Mononuclear cell (primary cell): ENCODE measurements around the gene VPS8. TPM values are rescaled to one million over a fixed set of nuclear protein-coding genes. Genes with fewer than 3 reads are reported as not detected.

Experiments
- H3K27me3 ChIP-seq: 2 replicates; pipeline ENCODE4 v1.6.0; 2011; ENCODE audit warnings: low read length, control low read depth; ENCODE audit not compliant: insufficient read depth
- H3K4me1 ChIP-seq: 2 replicates; pipeline ENCODE4 v1.5.1; 2011; ENCODE audit warnings: mild to moderate bottlenecking, low read length, control low read depth; ENCODE audit not compliant: insufficient read depth
- H3K4me3 ChIP-seq: 2 replicates; pipeline ENCODE4 v1.5.1; 2011; ENCODE audit warnings: mild to moderate bottlenecking, low read length, moderate library complexity
- H3K9me3 ChIP-seq: 2 replicates; pipeline ENCODE4 v1.5.1; 2011; ENCODE audit warnings: low read depth, mild to moderate bottlenecking, control low read depth, low read length
- total RNA-seq: library from RNA; depleted of rRNA; stranded (reverse); fragments of >200 nt; gene quantifications from one replicate; pipeline ENCODE4 v1.2.3, GENCODE V29; 2012

Gene VPS8
- total RNA-seq, 1 donor = 93.7 TPM

DNA sequence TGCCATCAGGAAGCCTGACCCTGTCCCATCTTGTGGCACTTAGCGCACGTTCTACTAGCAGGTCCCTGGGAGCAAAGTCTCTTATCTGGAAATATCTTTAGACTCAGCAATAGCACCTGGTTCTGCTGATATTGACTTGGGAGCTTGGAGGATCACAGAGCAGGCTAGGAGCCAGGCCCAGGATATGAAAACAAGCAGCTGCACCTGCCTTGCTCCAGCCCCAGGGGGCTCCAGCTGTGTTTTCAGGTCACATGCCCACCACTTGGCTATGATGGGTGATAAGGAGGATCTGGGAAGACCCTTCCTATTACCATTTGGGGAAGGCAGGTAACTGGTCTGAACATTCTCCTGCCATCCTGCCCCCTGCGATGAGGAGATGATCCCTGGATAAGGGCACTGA lies 253.1 kb downstream of the VPS8 start:
- no peak overlapping the region for H3K4me3 ChIP-seq
- no peaks in the 10 kb centered on the region for H3K9me3 ChIP-seq
- H3K27me3 ChIP-seq = no peaks in the 10 kb centered on the region
- H3K4me1 ChIP-seq = no peaks in the 10 kb centered on the region

DNA sequence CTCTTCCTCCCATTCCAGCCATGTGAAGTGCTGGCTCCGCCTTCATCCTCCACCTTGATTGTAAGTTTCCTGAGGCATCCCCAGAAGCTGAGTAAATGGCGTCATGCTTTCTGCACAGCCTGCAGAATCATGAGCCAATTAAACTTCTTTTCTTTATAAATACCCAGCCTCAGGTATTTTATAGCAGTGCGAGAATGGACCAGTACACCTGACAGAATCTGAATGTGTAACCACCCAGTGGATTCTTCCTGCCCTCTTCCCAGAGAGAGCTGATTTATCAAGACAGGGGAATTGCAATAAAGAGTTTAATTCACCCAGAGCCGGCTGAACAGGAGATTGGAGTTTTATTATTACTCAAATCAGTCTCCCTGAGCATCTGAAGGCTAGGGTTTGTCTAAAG lies 254.3 kb downstream of the VPS8 start:
- Histone ChIP-seq H3K4me3 (no peak overlapping the region), H3K9me3 (no peaks in the 10 kb centered on the region), H3K4me1 (no peaks in the 10 kb centered on the region), H3K27me3 (no peaks in the 10 kb centered on the region)

- no peaks in the 10 kb centered on the region for H3K4me1 ChIP-seq
- no peaks in the 10 kb centered on the region for H3K9me3 ChIP-seq
Observed at GRCh38 chr3:185067173-185067572, 255.2 kb downstream of the VPS8 start.

GRCh38 chr3:185069037-185070030 lies 257.4 kb downstream of the VPS8 start:
- H3K4me3 ChIP-seq = no peak overlapping the region
- no peaks in the 10 kb centered on the region for H3K9me3 ChIP-seq
- no peaks in the 10 kb centered on the region for H3K4me1 ChIP-seq
- no peaks in the 10 kb centered on the region for H3K27me3 ChIP-seq

More at GRCh38 chr3:185067173-185067572, 255.2 kb downstream of the VPS8 start:
- Histone ChIP-seq H3K27me3 (no peaks in the 10 kb centered on the region), H3K4me3 (no peak overlapping the region)

- H3K4me3 ChIP-seq = no peak overlapping the region
- no peaks in the 10 kb centered on the region for H3K9me3 ChIP-seq
- no peaks in the 10 kb centered on the region for H3K4me1 ChIP-seq
- H3K27me3 ChIP-seq = no peaks in the 10 kb centered on the region
Observed at GRCh38 chr3:185070491-185071286, 258.7 kb downstream of the VPS8 start.

GRCh38 chr3:185071287-185071800 lies 259.4 kb downstream of the VPS8 start:
- no peak overlapping the region for H3K4me3 ChIP-seq
- no peaks in the 10 kb centered on the region for H3K27me3 ChIP-seq
- no peaks in the 10 kb centered on the region for H3K4me1 ChIP-seq
- no peaks in the 10 kb centered on the region for H3K9me3 ChIP-seq

- H3K4me3 ChIP-seq = no peak overlapping the region
- H3K9me3 ChIP-seq = no peaks in the 10 kb centered on the region
- no peaks in the 10 kb centered on the region for H3K27me3 ChIP-seq
- H3K4me1 ChIP-seq = no peaks in the 10 kb centered on the region
Observed at GRCh38 chr3:185075547-185075946, 263.6 kb downstream of the VPS8 start.

DNA sequence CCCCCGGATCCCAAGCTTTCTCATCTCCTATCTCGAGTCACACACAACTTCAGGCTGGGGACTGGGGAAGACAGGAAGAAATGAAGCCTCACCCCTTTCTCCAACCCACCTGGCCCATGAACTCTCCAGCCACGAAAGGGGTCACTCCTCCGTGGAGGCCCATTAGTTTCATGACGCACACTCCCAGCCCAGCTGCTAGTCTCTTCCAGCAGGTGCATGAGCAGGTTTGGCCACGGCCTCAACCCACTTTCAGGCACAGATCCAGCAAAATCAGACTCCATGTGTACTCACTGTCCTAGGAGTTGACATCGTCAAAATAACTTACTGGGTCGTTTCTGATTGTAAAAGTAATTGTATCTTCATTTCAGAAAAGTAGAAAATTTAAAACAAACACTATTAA lies 264.3 kb downstream of the VPS8 start:
- Histone ChIP-seq H3K4me3 (no peak overlapping the region), H3K27me3 (no peaks in the 10 kb centered on the region), H3K9me3 (no peaks in the 10 kb centered on the region), H3K4me1 (no peaks in the 10 kb centered on the region)

- Histone ChIP-seq H3K4me1 (no peaks in the 10 kb centered on the region), H3K9me3 (no peaks in the 10 kb centered on the region), H3K27me3 (no peaks in the 10 kb centered on the region)
Observed at GRCh38 chr3:185079625-185080024, 267.7 kb downstream of the VPS8 start.

DNA sequence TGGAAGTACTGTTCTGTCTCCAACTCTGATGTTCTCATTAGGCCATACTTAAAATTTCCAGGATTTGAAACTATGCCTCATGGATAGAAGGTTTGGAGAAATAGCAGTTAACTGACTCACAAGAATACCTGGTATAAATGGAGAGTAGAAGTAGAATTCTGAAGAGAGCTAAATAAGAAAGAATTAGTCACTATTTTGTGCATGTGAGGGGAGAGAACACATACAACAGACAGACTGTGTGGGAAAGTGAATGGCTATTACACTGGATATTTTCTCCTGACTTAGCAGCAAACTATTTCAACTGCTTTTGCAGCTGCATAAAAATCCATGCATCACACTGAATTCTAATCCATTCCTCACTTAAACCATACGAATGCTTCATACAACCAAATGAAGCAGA lies 269.6 kb downstream of the VPS8 start:
- Histone ChIP-seq H3K9me3 (no peaks in the 10 kb centered on the region), H3K4me3 (no peak overlapping the region), H3K4me1 (no peaks in the 10 kb centered on the region), H3K27me3 (no peaks in the 10 kb centered on the region)

More at GRCh38 chr3:185079625-185080024, 267.7 kb downstream of the VPS8 start:
- H3K4me3 ChIP-seq = no peak overlapping the region

- Histone ChIP-seq H3K4me1 (no peaks in the 10 kb centered on the region), H3K9me3 (no peaks in the 10 kb centered on the region), H3K27me3 (no peaks in the 10 kb centered on the region), H3K4me3 (no peak overlapping the region)
Observed at GRCh38 chr3:185082149-185082548, 270.2 kb downstream of the VPS8 start.

DNA sequence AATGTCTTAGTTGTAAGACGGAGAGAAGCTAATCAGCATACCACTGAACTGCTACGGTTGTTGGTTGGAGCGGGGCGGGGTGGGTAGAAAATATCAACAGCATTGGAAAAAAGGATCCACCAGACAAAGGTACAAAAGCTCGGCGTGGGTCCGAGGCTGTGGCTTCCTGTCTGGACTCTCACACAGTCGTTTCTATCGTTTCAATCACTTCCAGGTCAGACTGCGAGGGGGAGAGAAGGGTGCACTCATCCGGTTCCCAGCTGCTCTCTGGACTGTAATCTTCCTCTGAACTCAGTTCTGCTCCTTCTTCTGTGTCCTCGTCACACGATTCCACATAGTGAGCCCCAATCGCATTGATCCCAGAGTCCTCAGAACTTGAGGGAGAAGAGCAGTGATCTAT lies 270.9 kb downstream of the VPS8 start:
- Histone ChIP-seq H3K4me1 (no peaks in the 10 kb centered on the region), H3K27me3 (no peaks in the 10 kb centered on the region), H3K9me3 (no peaks in the 10 kb centered on the region)

GRCh38 chr3:185084402-185084801 lies 272.4 kb downstream of the VPS8 start:
- H3K4me3 ChIP-seq = no peak overlapping the region
- H3K4me1 ChIP-seq = no peaks in the 10 kb centered on the region
- H3K9me3 ChIP-seq = no peaks in the 10 kb centered on the region
- no peaks in the 10 kb centered on the region for H3K27me3 ChIP-seq

More for the DNA sequence above, 270.9 kb downstream of the VPS8 start:
- H3K4me3 ChIP-seq = no peak overlapping the region

- Histone ChIP-seq H3K9me3 (no peaks in the 10 kb centered on the region), H3K4me3 (no peak overlapping the region), H3K27me3 (no peaks in the 10 kb centered on the region), H3K4me1 (no peaks in the 10 kb centered on the region)
Observed at GRCh38 chr3:185084901-185085300, 272.9 kb downstream of the VPS8 start.

GRCh38 chr3:185087419-185087818 lies 275.5 kb downstream of the VPS8 start:
- Histone ChIP-seq H3K9me3 (no peaks in the 10 kb centered on the region), H3K4me1 (no peaks in the 10 kb centered on the region), H3K4me3 (no peak overlapping the region), H3K27me3 (no peaks in the 10 kb centered on the region)
